Prostate gland (tissue), 2 donors: ENCODE data around the gene MFN2.

Experiments used
- CTCF ChIP-seq, 4 experiments: fragments of 200-600 bp in 2 of 4; fragments of 450-650 bp in 2 of 4; sonication (generic) in 2 of 4; IDR thresholded peaks; 1 replicate in 3 of 4; 2 replicates in 1 of 4; pipeline ENCODE4 v1.5.1; 2016 to 2019; ENCODE audit warnings: antibody characterized with exemption in 4 of 4, mild to moderate bottlenecking in 2 of 4, moderate library complexity in 2 of 4
- POLR2A ChIP-seq: fragments of 450-650 bp; IDR thresholded peaks from one replicate; pipeline ENCODE4 v1.6.1; 2016; ENCODE audit warnings: antibody characterized with exemption, mild to moderate bottlenecking
- POLR2AphosphoS5 ChIP-seq: sonication (generic); formaldehyde crosslinking; IDR thresholded peaks from one replicate; pipeline ENCODE4 v1.6.1; 2017; ENCODE audit warnings: antibody characterized with exemption

- no peak for TF ChIP-seq POLR2AphosphoS5
- TF ChIP-seq CTCF (IDR thresholded peaks at IDR 0.05), result peak in 1 of 4 experiments; percentile 38
- no peak for TF ChIP-seq POLR2A
Observed at GRCh38 chr1:11982010-11982392, 1.8 kb downstream of the MFN2 start.
